HUES6 (cell line): ENCODE measurements around the gene WDR48.
"Not testable (repeated sequence)": the region's sequence is repeated elsewhere in the genome, so short reads cannot be mapped to it uniquely, and the experiment has no call there.

Experiments
- H3K27ac ChIP-seq: 2 replicates; pipeline ENCODE4 v1.7.0; 2013; ENCODE audit warnings: low read depth, mild to moderate bottlenecking, low read length, inconsistent platforms
- H3K27me3 ChIP-seq: 2 replicates; pipeline ENCODE4 v1.6.1; 2013; ENCODE audit warnings: low read length; ENCODE audit not compliant: control insufficient read depth, insufficient read depth
- H3K36me3 ChIP-seq: 2 replicates; pipeline ENCODE4 v1.6.1; 2013; ENCODE audit warnings: low read length; ENCODE audit not compliant: control insufficient read depth, insufficient read depth
- H3K4me1 ChIP-seq: 2 replicates; pipeline ENCODE4 v1.6.1; 2013; ENCODE audit warnings: low read length; ENCODE audit not compliant: control insufficient read depth, insufficient read depth
- H3K4me3 ChIP-seq: 2 replicates; pipeline ENCODE4 v1.5.1; 2013; ENCODE audit warnings: low read depth, low read length
- H3K9ac ChIP-seq: one replicate; pipeline ENCODE4 v1.6.1; 2013; ENCODE audit warnings: mild to moderate bottlenecking, low read length
- H3K9me3 ChIP-seq: 2 replicates; pipeline ENCODE4 v1.6.1; 2013; ENCODE audit warnings: low read depth, low read length; ENCODE audit not compliant: control insufficient read depth, insufficient read depth

WDR48 gene

GRCh38 chr3:39024497-39024896 is 27.3 kb upstream of the WDR48 start:
- H3K9me3 ChIP-seq, result no peaks in the 10 kb centered on the region
- no peak overlapping the region for H3K9ac ChIP-seq
- no peaks in the 10 kb centered on the region for H3K36me3 ChIP-seq
- no peak overlapping the region for H3K4me3 ChIP-seq
- no peaks in the 10 kb centered on the region for H3K27me3 ChIP-seq
- H3K4me1 ChIP-seq, result no peaks in the 10 kb centered on the region
- no peak overlapping the region for H3K27ac ChIP-seq

GRCh38 chr3:39025222-39025970 is 26.4 kb upstream of the WDR48 start:
- H3K27ac ChIP-seq, result no peak overlapping the region
- no peaks in the 10 kb centered on the region for H3K9me3 ChIP-seq
- H3K9ac ChIP-seq, result no peak overlapping the region
- no peaks in the 10 kb centered on the region for H3K36me3 ChIP-seq
- no peak overlapping the region for H3K4me3 ChIP-seq
- H3K27me3 ChIP-seq, result no peaks in the 10 kb centered on the region
- H3K4me1 ChIP-seq, result no peaks in the 10 kb centered on the region

- no peaks in the 10 kb centered on the region for H3K27me3 ChIP-seq
- no peaks in the 10 kb centered on the region for H3K9me3 ChIP-seq
- no peak overlapping the region for H3K27ac ChIP-seq
- H3K36me3 ChIP-seq, result no peaks in the 10 kb centered on the region
- H3K4me1 ChIP-seq, result no peaks in the 10 kb centered on the region
- no peak overlapping the region for H3K4me3 ChIP-seq
- no peak overlapping the region for H3K9ac ChIP-seq
These were observed 23.3 kb upstream of the WDR48 start for GRCh38 chr3:39028546-39028945.

GRCh38 chr3:39029556-39029955 is 22.3 kb upstream of the WDR48 start:
- H3K9ac ChIP-seq, result no peak overlapping the region

GRCh38 chr3:39038165-39038564 is 13.7 kb upstream of the WDR48 start:
- Histone ChIP-seq H3K9me3 (no peaks in the 10 kb centered on the region), H3K27ac (no peak overlapping the region), H3K36me3 (no peaks in the 10 kb centered on the region), H3K27me3 (no peaks in the 10 kb centered on the region), H3K4me1 (no peaks in the 10 kb centered on the region), H3K9ac (no peak overlapping the region), H3K4me3 (no peak overlapping the region)

More at GRCh38 chr3:39029556-39029955, 22.3 kb upstream of the WDR48 start:
- no peak overlapping the region for H3K27ac ChIP-seq
- H3K4me1 ChIP-seq, result no peaks in the 10 kb centered on the region
- H3K4me3 ChIP-seq, result no peak overlapping the region
- H3K27me3 ChIP-seq, result no peaks in the 10 kb centered on the region
- H3K36me3 ChIP-seq, result no peaks in the 10 kb centered on the region
- no peaks in the 10 kb centered on the region for H3K9me3 ChIP-seq

- no peak overlapping the region for H3K9ac ChIP-seq
- H3K36me3 ChIP-seq, result no peaks in the 10 kb centered on the region
- H3K27me3 ChIP-seq, result no peaks in the 10 kb centered on the region
- no peak overlapping the region for H3K27ac ChIP-seq
- no peaks in the 10 kb centered on the region for H3K9me3 ChIP-seq
- H3K4me1 ChIP-seq, result 0 out of 2 replicates have a peak, but pooled peaks cover 5% of the 10 kb centered on the region
- no peak overlapping the region for H3K4me3 ChIP-seq
These were observed 1.8 kb upstream of the WDR48 start for GRCh38 chr3:39050029-39050428.

GRCh38 chr3:39052583-39052982 is 767 bp downstream of the WDR48 start:
- H3K9ac ChIP-seq, result peak overlapping the region; percentile 91
- no peaks in the 10 kb centered on the region for H3K36me3 ChIP-seq
- H3K4me3 ChIP-seq, result peak overlapping the region; percentile 91
- H3K27me3 ChIP-seq, result no peaks in the 10 kb centered on the region
- H3K4me1 ChIP-seq, result 0 out of 2 replicates have a peak, but pooled peaks cover 5% of the 10 kb centered on the region
- no peaks in the 10 kb centered on the region for H3K9me3 ChIP-seq
- H3K27ac ChIP-seq, result peak overlapping the region; percentile 87

GRCh38 chr3:39053696-39054095 is 1.9 kb downstream of the WDR48 start:
- no peaks in the 10 kb centered on the region for H3K27me3 ChIP-seq
- H3K4me3 ChIP-seq, result no peak overlapping the region
- 0 out of 2 replicates have a peak, but pooled peaks cover 5% of the 10 kb centered on the region for H3K4me1 ChIP-seq
- H3K27ac ChIP-seq, result no peak overlapping the region
- H3K36me3 ChIP-seq, result no peaks in the 10 kb centered on the region
- no peak overlapping the region for H3K9ac ChIP-seq
- H3K9me3 ChIP-seq, result no peaks in the 10 kb centered on the region

- Histone ChIP-seq H3K27me3 (no peaks in the 10 kb centered on the region), H3K9ac (no peak overlapping the region), H3K4me1 (0 out of 2 replicates have a peak, but pooled peaks cover 5% of the 10 kb centered on the region), H3K36me3 (no peaks in the 10 kb centered on the region), H3K27ac (no peak overlapping the region), H3K9me3 (no peaks in the 10 kb centered on the region), H3K4me3 (no peak overlapping the region)
These were observed 4.3 kb downstream of the WDR48 start for GRCh38 chr3:39056151-39056550.

- H3K27ac ChIP-seq, H3K9me3 ChIP-seq, H3K36me3 ChIP-seq, H3K9ac ChIP-seq, H3K27me3 ChIP-seq, H3K4me1 ChIP-seq, H3K4me3 ChIP-seq: not testable (repeated sequence)
These were observed 9.4 kb downstream of the WDR48 start for GRCh38 chr3:39061228-39061627.

- H3K4me3 ChIP-seq, result no peak overlapping the region
- no peak overlapping the region for H3K27ac ChIP-seq
- H3K27me3 ChIP-seq, result no peaks in the 10 kb centered on the region
These were observed 10.4 kb downstream of the WDR48 start for GRCh38 chr3:39062180-39062579.

More at GRCh38 chr3:39062180-39062579, 10.4 kb downstream of the WDR48 start:
- no peak overlapping the region for H3K9ac ChIP-seq
- H3K9me3 ChIP-seq, result no peaks in the 10 kb centered on the region
- peaks cover 15% of the 10 kb centered on the region for H3K36me3 ChIP-seq
- H3K4me1 ChIP-seq, result no peaks in the 10 kb centered on the region
